HepG2 (cell line): ENCODE data around the gene MRPL2. TPM values are rescaled to one million over a fixed set of nuclear protein-coding genes. Genes with fewer than 3 reads are reported as not detected.

Experiments
- ARHGAP35 ChIP-seq: sonication (generic); formaldehyde crosslinking; IDR thresholded peaks from 2 replicates; pipeline ENCODE4 v1.9.0; 2022; ENCODE audit warnings: mild to moderate bottlenecking, inconsistent platforms, moderate library complexity, missing genetic modification reagents, borderline replicate concordance
- CEBPG ChIP-seq: IDR thresholded peaks from 2 replicates; pipeline ENCODE4 v1.6.1; 2016
- HNF4A ChIP-seq: sonication (generic); formaldehyde crosslinking; IDR thresholded peaks from 2 replicates; pipeline ENCODE4 v1.4.0; 2020; ENCODE audit warnings: missing genetic modification reagents
- KLF13 ChIP-seq: sonication (generic); formaldehyde crosslinking; IDR thresholded peaks from 2 replicates; pipeline ENCODE4 v1.4.0; 2020; ENCODE audit warnings: mild to moderate bottlenecking, missing genetic modification reagents
- LBX2 ChIP-seq: sonication (generic); formaldehyde crosslinking; IDR thresholded peaks from 2 replicates; pipeline ENCODE4 v1.5.0; 2020; ENCODE audit warnings: missing genetic modification reagents, mild to moderate bottlenecking, borderline replicate concordance
- MAFF ChIP-seq: IDR thresholded peaks from 2 replicates; pipeline ENCODE4 v1.6.1; 2011; ENCODE audit warnings: low read depth, low read length, improper control_type of control experiment
- MIER2 ChIP-seq: IDR thresholded peaks from 2 replicates; pipeline ENCODE4 v1.6.1; 2016; ENCODE audit warnings: missing biosample characterization, missing genetic modification reagents
- PCBP2 ChIP-seq: fragments of 200-400 bp; formaldehyde crosslinking; optimal IDR thresholded peaks from 2 replicates; pipeline ENCODE3; 2018; ENCODE audit warnings: low read length, low read depth; ENCODE audit not compliant: poor library complexity, severe bottlenecking
- PPARG ChIP-seq: conservative IDR thresholded peaks from 2 replicates; pipeline ENCODE4 v1.6.1; 2016; ENCODE audit warnings: missing biosample characterization, missing genetic modification reagents
- RCOR2 ChIP-seq: IDR thresholded peaks from 2 replicates; pipeline ENCODE4 v1.6.1; 2016; ENCODE audit warnings: missing biosample characterization, missing genetic modification reagents
- SMC3 ChIP-seq: IDR thresholded peaks from 2 replicates; pipeline ENCODE4 v1.6.1; 2011; ENCODE audit warnings: low read length, improper control_type of control experiment
- STAG1 ChIP-seq: sonication (generic); formaldehyde crosslinking; IDR thresholded peaks from 2 replicates; pipeline ENCODE4 v1.4.0; 2020; ENCODE audit warnings: missing genetic modification reagents
- TEAD3 ChIP-seq: optimal IDR thresholded peaks from 2 replicates; pipeline ENCODE3; 2016; ENCODE audit warnings: borderline replicate concordance
- XRCC5 ChIP-seq: fragments of 200-400 bp; formaldehyde crosslinking; optimal IDR thresholded peaks from 2 replicates; pipeline ENCODE3; 2017; ENCODE audit warnings: mild to moderate bottlenecking, low read length
- ZFP36L2 ChIP-seq: sonication (generic); formaldehyde crosslinking; IDR thresholded peaks from 2 replicates; pipeline ENCODE4 v1.4.0; 2020; ENCODE audit warnings: missing genetic modification reagents
- ZNF225 ChIP-seq: sonication (generic); formaldehyde crosslinking; IDR thresholded peaks from 2 replicates; pipeline ENCODE4 v1.4.0; 2020; ENCODE audit warnings: mild to moderate bottlenecking, missing genetic modification reagents
- ZNF501 ChIP-seq: sonication (generic); formaldehyde crosslinking; IDR thresholded peaks from 2 replicates; pipeline ENCODE4 v1.5.1; 2020; ENCODE audit warnings: mild to moderate bottlenecking, moderate library complexity, missing genetic modification reagents
- ZNF564 ChIP-seq: sonication (generic); formaldehyde crosslinking; IDR thresholded peaks from 2 replicates; pipeline ENCODE4 v1.8.1; 2023; ENCODE audit warnings: mild to moderate bottlenecking, missing genetic modification reagents
- ZNF572 ChIP-seq: sonication (generic); formaldehyde crosslinking; IDR thresholded peaks from 2 replicates; pipeline ENCODE4 v1.5.1; 2020; ENCODE audit warnings: mild to moderate bottlenecking, missing genetic modification reagents
- ZNF619 ChIP-seq: sonication (generic); formaldehyde crosslinking; IDR thresholded peaks from 2 replicates; pipeline ENCODE4 v1.4.0; 2020; ENCODE audit warnings: mild to moderate bottlenecking, missing genetic modification reagents
- ZNF646 ChIP-seq: sonication (generic); formaldehyde crosslinking; IDR thresholded peaks from 2 replicates; pipeline ENCODE4 v1.9.0; 2021; ENCODE audit warnings: mild to moderate bottlenecking, missing genetic modification reagents
- polyA plus RNA-seq, 8 experiments: library from polyadenylated mRNA; depleted of rRNA in 3 of 8; stranded (reverse) in 7 of 8; unstranded in 1 of 8; fragments of >200 nt; fragmentation: Illumina TruSeq in 4 of 8; extraction: Trizol in 4 of 8; gene quantifications; 2 replicates each; pipeline versions ENCODE4 v1.2.1 to v1.2.3, GENCODE V29; 2011 to 2016; ENCODE audit warnings: low read depth in 4 of 8, missing spikeins in 1 of 8, mixed read lengths in 1 of 8; ENCODE audit not compliant: insufficient read depth in 1 of 8
- total RNA-seq, 5 experiments: library from RNA; depleted of rRNA; stranded (reverse); fragments of >200 nt; fragmentation: Illumina TruSeq; extraction: Trizol; gene quantifications; 2 replicates each; pipeline ENCODE4 v1.2.3, GENCODE V29; 2016; ENCODE audit warnings: low read depth in 1 of 5
- TF ChIP-seq, protein P1 (sequence below): sonication (generic); formaldehyde crosslinking; IDR thresholded peaks from 2 replicates; pipeline ENCODE4 v1.4.0; 2020; ENCODE audit warnings: low read depth, mild to moderate bottlenecking, missing genetic modification reagents
- TF ChIP-seq, protein P2 (sequence below): IDR thresholded peaks from 2 replicates; pipeline ENCODE4 v1.6.1; 2018; ENCODE audit warnings: missing genetic modification reagents

Gene MRPL2
- total and polyA plus RNA-seq, 2 of the 13 experiments (the other 11 are each of a cell fraction or from before 2014, with no cell fraction given): 56.8 to 65.6 TPM

GRCh38 chr6:43070028-43070632, 10.9 kb upstream of the MRPL2 start (continued):
- TF ChIP-seq ZNF646 (CRISPR knock-in tag): no peak
- TF ChIP-seq ZNF564: no peak
- 0 out of 2 replicates have a peak, but pooled peaks have one; percentile 17 for TF ChIP-seq CEBPG
- 0 out of 2 replicates have a peak, but pooled peaks have one; percentile 25 for TF ChIP-seq ZNF501 (CRISPR knock-in tag)
- 0 out of 2 replicates have a peak, but pooled peaks have one; percentile 14 for TF ChIP-seq PPARG (CRISPR knock-in tag)
- 0 out of 2 replicates have a peak, but pooled peaks have one; percentile 35 for TF ChIP-seq ZNF225 (CRISPR knock-in tag)
- peak; percentile 22 for TF ChIP-seq XRCC5
- TF ChIP-seq STAG1: peak; percentile 77
- TF ChIP-seq, protein P1, sequence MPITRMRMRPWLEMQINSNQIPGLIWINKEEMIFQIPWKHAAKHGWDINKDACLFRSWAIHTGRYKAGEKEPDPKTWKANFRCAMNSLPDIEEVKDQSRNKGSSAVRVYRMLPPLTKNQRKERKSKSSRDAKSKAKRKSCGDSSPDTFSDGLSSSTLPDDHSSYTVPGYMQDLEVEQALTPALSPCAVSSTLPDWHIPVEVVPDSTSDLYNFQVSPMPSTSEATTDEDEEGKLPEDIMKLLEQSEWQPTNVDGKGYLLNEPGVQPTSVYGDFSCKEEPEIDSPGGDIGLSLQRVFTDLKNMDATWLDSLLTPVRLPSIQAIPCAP: no peak
- no peak for TF ChIP-seq ARHGAP35 (CRISPR knock-in tag)
- no peak for TF ChIP-seq LBX2 (CRISPR knock-in tag)
- no peak for TF ChIP-seq PCBP2
- TF ChIP-seq SMC3: peak; percentile 95
- TF ChIP-seq MIER2: no peak
- TF ChIP-seq HNF4A (CRISPR knock-in tag): peak; percentile 45; the same call in 1 of the 2 replicates
- no peak for TF ChIP-seq RCOR2
- TF ChIP-seq ZNF619 (CRISPR knock-in tag): 0 out of 2 replicates have a peak, but pooled peaks have one; percentile 51
- peak; percentile 6 for TF ChIP-seq TEAD3
- peak; percentile 51; the same call in 1 of the 2 replicates for TF ChIP-seq ZNF572 (CRISPR knock-in tag)
- TF ChIP-seq, protein P2, sequence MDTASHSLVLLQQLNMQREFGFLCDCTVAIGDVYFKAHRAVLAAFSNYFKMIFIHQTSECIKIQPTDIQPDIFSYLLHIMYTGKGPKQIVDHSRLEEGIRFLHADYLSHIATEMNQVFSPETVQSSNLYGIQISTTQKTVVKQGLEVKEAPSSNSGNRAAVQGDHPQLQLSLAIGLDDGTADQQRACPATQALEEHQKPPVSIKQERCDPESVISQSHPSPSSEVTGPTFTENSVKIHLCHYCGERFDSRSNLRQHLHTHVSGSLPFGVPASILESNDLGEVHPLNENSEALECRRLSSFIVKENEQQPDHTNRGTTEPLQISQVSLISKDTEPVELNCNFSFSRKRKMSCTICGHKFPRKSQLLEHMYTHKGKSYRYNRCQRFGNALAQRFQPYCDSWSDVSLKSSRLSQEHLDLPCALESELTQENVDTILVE (CRISPR knock-in tag): no peak
- 0 out of 2 replicates have a peak, but pooled peaks have one; percentile 62 for TF ChIP-seq KLF13 (CRISPR knock-in tag)
- 0 out of 2 replicates have a peak, but pooled peaks have one; percentile 49 for TF ChIP-seq MAFF
- no peak for TF ChIP-seq ZFP36L2 (CRISPR knock-in tag)
